Erythroblast (primary cell): ENCODE data around the gene SLC38A3.

Source experiments
- GATA1 ChIP-seq: IDR thresholded peaks from 2 replicates; pipeline ENCODE4 v1.6.1; 2011; ENCODE audit warnings: low read depth, mild to moderate bottlenecking, control low read depth, low read length, moderate library complexity
- POLR2A ChIP-seq: IDR thresholded peaks from 2 replicates; pipeline ENCODE4 v1.6.1; 2011; ENCODE audit warnings: mild to moderate bottlenecking, low read length

DNA sequence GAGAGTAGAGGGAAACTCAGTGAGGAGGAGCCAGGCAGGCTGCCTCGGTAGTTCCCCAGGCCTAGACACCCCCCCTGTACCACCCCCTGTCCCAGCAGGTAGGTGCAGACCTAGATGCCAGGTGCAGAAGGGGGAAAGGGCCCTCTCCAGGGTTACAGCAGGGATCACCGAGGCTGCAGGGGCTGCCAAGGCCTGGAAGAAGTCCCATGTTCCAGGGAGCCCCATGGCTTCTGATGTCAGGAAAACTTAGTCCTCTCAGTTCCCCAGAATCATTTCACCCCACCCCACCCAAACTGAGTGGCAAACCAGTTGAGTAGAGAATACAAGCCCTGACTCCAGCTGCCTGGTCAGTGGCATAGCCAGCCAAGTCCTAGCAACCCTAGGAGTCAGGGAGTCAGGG lies 56.4 kb downstream of the SLC38A3 start:
- TF ChIP-seq POLR2A (no peak), GATA1 (no peak)
